ENCODE data around the gene VPS51. TPM values are rescaled to one million over a fixed set of nuclear protein-coding genes. Genes with fewer than 3 reads are reported as not detected.

VPS51 gene
- total RNA-seq, 1 experiment from 2014 or later: 89.5 TPM

DNA sequence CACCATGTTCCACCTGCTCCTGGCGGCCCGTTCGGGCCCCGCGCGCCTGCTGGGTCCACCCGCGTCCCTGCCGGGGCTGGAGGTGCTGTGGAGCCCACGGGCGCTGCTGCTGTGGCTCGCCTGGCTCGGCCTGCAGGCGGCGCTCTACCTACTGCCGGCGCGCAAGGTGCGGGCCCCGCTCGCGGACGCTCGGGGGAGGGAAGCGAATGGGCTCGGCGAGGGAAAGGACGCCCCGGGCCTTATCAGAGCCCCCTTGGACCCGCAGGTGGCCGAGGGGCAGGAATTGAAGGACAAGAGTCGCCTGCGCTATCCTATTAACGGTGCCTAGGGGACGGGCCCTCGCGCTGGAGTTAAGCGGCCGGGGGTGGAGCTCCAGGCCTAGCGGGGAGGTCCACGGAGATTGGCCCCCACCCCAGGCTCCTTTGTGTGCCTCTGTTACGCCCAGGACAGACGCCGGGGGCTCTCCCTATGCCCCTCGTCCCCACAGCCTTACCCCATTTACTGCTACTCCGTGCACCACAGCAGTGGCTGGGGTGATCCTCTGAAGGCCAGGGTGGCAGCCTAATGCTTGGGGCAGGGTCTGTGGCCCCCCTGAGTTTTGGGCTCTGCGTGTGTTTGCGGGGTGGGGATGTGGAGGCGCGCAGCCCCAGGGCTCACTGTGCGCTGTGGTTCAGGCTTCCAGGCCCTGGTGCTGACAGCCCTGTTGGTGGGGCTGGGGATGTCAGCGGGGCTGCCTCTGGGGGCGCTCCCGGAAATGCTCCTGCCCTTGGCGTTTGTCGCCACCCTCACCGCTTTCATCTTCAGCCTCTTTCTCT, 16.7 kb downstream of the VPS51 start:
- no peak overlapping the region for H2AFZ ChIP-seq (ENCODE audit: low read depth, low read length, poor library complexity, severe bottlenecking)

More for the DNA sequence above, 16.7 kb downstream of the VPS51 start:
- Histone ChIP-seq H3K4me2 (ENCODE audit: low read length) (peak overlapping the region; percentile 92), H3K27me3 (ENCODE audit: insufficient read depth, low read length) (no peaks in the 10 kb centered on the region), H3K9me2 (ENCODE audit: insufficient read depth) (no peaks in the 10 kb centered on the region), H3K79me2 (ENCODE audit: insufficient read depth, low read length) (peaks cover 21% of the 10 kb centered on the region), H3K4me1 (ENCODE audit: control insufficient read depth in 1 of 2, insufficient read depth in 2 of 2, low read length in 2 of 2) (peaks cover 22 to 52% of the 10 kb centered on the region in 2 experiments), H4K20me1 (ENCODE audit: insufficient read depth) (no peaks in the 10 kb centered on the region), H3K4me3 (replicated peaks in 1 of 2; ENCODE audit: low read depth in 1 of 2, low read length in 2 of 2) (peak overlapping the region; percentile 66 to 76), H3K9ac (ENCODE audit: low read length) (peak overlapping the region; percentile 68), H3K36me3 (ENCODE audit: control insufficient read depth in 1 of 2, insufficient read depth in 2 of 2, low read length in 2 of 2) (0 out of 4 replicates have a peak, but pooled peaks cover 0 to 10% of the 10 kb centered on the region in 2 experiments), H3K9me3 (ENCODE audit: control insufficient read depth in 1 of 2, insufficient read depth in 1 of 2, low read depth in 1 of 2, low read length in 2 of 2) (no peaks in the 10 kb centered on the region), H3K27ac (ENCODE audit: low read depth, low read length) (peak overlapping the region; percentile 82)
- BruUV-seq (replicated peaks): no TSS peak
- DNase-seq (ENCODE audit: low read depth, low spot score): no peak
- intact Hi-C loops (cut with micrococcal nuclease): loop anchor here (5.0 to 10.0 kb wide), 2 partner anchors 70 to 198 kb away; partner anchors contain the start of genes ATG2A and CAPN1
- POLR2A ChIA-PET: interaction anchor here (1.3 to 3.7 kb wide), 10 partner anchors 9 to 194 kb away, joined by 3 to 21 read pairs (median 9); partner anchors contain the start of genes ARL2, CAPN1, FAU and MRPL49
- 0 out of 2 replicates have a peak, but pooled peaks have one; percentile 35 for TF ChIP-seq ZFX (IDR thresholded peaks at IDR 0.05)
- TF ChIP-seq TCF7L2 (IDR thresholded peaks at IDR 0.05; ENCODE audit: borderline replicate concordance, extremely low read depth, insufficient read depth, insufficient read length): peak; percentile 68
- no peak for TF ChIP-seq RAD21 (IDR thresholded peaks at IDR 0.05; ENCODE audit: low read depth)
- TF ChIP-seq YY1 (IDR thresholded peaks at IDR 0.05; ENCODE audit: extremely low read depth, insufficient replicate concordance, low read depth, low read length): peak; percentile 53
- no peak for TF ChIP-seq JUND (IDR thresholded peaks at IDR 0.05)
- TF ChIP-seq CBX3 (IDR thresholded peaks at IDR 0.05; ENCODE audit: low read depth): no peak
- TF ChIP-seq, protein P1, sequence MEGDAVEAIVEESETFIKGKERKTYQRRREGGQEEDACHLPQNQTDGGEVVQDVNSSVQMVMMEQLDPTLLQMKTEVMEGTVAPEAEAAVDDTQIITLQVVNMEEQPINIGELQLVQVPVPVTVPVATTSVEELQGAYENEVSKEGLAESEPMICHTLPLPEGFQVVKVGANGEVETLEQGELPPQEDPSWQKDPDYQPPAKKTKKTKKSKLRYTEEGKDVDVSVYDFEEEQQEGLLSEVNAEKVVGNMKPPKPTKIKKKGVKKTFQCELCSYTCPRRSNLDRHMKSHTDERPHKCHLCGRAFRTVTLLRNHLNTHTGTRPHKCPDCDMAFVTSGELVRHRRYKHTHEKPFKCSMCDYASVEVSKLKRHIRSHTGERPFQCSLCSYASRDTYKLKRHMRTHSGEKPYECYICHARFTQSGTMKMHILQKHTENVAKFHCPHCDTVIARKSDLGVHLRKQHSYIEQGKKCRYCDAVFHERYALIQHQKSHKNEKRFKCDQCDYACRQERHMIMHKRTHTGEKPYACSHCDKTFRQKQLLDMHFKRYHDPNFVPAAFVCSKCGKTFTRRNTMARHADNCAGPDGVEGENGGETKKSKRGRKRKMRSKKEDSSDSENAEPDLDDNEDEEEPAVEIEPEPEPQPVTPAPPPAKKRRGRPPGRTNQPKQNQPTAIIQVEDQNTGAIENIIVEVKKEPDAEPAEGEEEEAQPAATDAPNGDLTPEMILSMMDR (IDR thresholded peaks at IDR 0.05 in 2 of 3, conservative IDR thresholded peaks at IDR 0.05 in 1 of 3; ENCODE audit: borderline replicate concordance in 1 of 3, insufficient read depth in 1 of 3, low read depth in 2 of 3, low read length in 2 of 3): peak in 2 of 3 experiments; percentile 90; a peak in 4 of 6 replicates
- no peak for TF ChIP-seq ELF1 (IDR thresholded peaks at IDR 0.05; ENCODE audit: borderline replicate concordance, low read depth)
- TF ChIP-seq ZNF274 (IDR thresholded peaks at IDR 0.05; ENCODE audit: low read depth, low read length): no peak
- TF ChIP-seq, protein P2, sequence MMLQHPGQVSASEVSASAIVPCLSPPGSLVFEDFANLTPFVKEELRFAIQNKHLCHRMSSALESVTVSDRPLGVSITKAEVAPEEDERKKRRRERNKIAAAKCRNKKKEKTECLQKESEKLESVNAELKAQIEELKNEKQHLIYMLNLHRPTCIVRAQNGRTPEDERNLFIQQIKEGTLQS (IDR thresholded peaks at IDR 0.05): no peak
- peak; percentile 55 for TF ChIP-seq POLR2AphosphoS5 (IDR thresholded peaks at IDR 0.05; ENCODE audit: low read depth, low read length)
- RAD21 ChIA-PET (ENCODE audit: low non-redundant PET in 1 of 2, low total read pairs in 2 of 2, uncharacterized antibody in 2 of 2, unreplicated experiment in 2 of 2): no interaction called here
- peak; percentile 56 for ATAC-seq
- CTCF ChIA-PET: interaction anchor here (1.0 to 3.2 kb wide), 11 partner anchors 9 to 269 kb away, joined by 3 to 20 read pairs (median 4); partner anchors contain the start of genes ARL2, CAPN1, CDC42BPG and FAU

Data from HCT116 (cell line).